ENCODE measurements around the gene TEX44. TPM values are rescaled to one million over a fixed set of nuclear protein-coding genes. Genes with fewer than 3 reads are reported as not detected.

Gene TEX44
- total RNA-seq, 1 donor, result not detected

DNA sequence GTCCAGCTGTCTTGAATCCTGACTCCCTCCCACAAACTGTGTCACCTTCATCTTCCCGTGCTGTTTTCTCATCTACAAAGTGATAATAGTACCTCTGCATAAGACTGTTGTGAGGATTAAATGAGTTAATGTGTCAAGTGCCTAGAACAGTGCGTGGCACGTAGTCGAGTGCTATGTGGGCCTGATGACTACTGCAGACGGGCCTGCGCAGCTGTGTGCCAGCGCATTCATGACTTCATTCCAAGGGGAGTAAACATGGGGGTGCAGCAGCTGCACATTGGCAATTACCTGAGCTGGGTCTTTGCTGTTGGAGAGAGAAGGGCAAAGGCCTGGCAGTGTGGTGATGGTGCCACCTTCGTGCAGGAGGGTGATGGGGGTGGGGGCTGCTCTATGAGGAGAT, 5.0 kb downstream of the TEX44 start:
- peak overlapping the region; percentile 85 for H2AFZ ChIP-seq (ENCODE audit: low read length)
- peaks cover 5% of the 10 kb centered on the region for H3K4me1 ChIP-seq (ENCODE audit: insufficient read depth, low read length)
- DNase-seq (ENCODE audit: insufficient read length, low spot score, missing footprints), result no peak
- H3K9me3 ChIP-seq (ENCODE audit: low read depth, low read length), result no peaks in the 10 kb centered on the region
- no peak overlapping the region for H3K27ac ChIP-seq (ENCODE audit: low read depth, low read length)
- no peaks in the 10 kb centered on the region for H3K27me3 ChIP-seq (ENCODE audit: insufficient read depth, low read length)
- no peak for TF ChIP-seq CTCF (IDR thresholded peaks at IDR 0.05; ENCODE audit: extremely low read depth, low read depth, low read length)
- no peaks in the 10 kb centered on the region for H3K79me2 ChIP-seq (ENCODE audit: insufficient read depth, low read length)
- H3K36me3 ChIP-seq (ENCODE audit: insufficient read depth, low read length), result no peaks in the 10 kb centered on the region
- peak overlapping the region; percentile 23 for H3K4me2 ChIP-seq (ENCODE audit: insufficient read depth, low read length)
- H3K4me3 ChIP-seq (ENCODE audit: insufficient read depth, low read length), result no peak overlapping the region
- no peaks in the 10 kb centered on the region for H4K20me1 ChIP-seq (ENCODE audit: insufficient read depth, low read length)

- no peaks in the 10 kb centered on the region for H4K20me1 ChIP-seq (ENCODE audit: insufficient read depth, low read length)
- no peak overlapping the region for H3K4me3 ChIP-seq (ENCODE audit: insufficient read depth, low read length)
- no peak overlapping the region for H3K27ac ChIP-seq (ENCODE audit: low read depth, low read length)
- H3K4me1 ChIP-seq (ENCODE audit: insufficient read depth, low read length), result peaks cover 14% of the 10 kb centered on the region
- H3K27me3 ChIP-seq (ENCODE audit: insufficient read depth, low read length), result no peaks in the 10 kb centered on the region
- no peaks in the 10 kb centered on the region for H3K79me2 ChIP-seq (ENCODE audit: insufficient read depth, low read length)
- TF ChIP-seq CTCF (IDR thresholded peaks at IDR 0.05; ENCODE audit: extremely low read depth, low read depth, low read length), result no peak
- DNase-seq (ENCODE audit: insufficient read length, low spot score, missing footprints), result no peak
- no peak overlapping the region for H3K4me2 ChIP-seq (ENCODE audit: insufficient read depth, low read length)
- no peak overlapping the region for H2AFZ ChIP-seq (ENCODE audit: low read length)
- H3K9me3 ChIP-seq (ENCODE audit: low read depth, low read length), result no peaks in the 10 kb centered on the region
- no peaks in the 10 kb centered on the region for H3K36me3 ChIP-seq (ENCODE audit: insufficient read depth, low read length)
These were observed 8.1 kb downstream of the TEX44 start for GRCh38 chr2:231600619-231601355.

DNA sequence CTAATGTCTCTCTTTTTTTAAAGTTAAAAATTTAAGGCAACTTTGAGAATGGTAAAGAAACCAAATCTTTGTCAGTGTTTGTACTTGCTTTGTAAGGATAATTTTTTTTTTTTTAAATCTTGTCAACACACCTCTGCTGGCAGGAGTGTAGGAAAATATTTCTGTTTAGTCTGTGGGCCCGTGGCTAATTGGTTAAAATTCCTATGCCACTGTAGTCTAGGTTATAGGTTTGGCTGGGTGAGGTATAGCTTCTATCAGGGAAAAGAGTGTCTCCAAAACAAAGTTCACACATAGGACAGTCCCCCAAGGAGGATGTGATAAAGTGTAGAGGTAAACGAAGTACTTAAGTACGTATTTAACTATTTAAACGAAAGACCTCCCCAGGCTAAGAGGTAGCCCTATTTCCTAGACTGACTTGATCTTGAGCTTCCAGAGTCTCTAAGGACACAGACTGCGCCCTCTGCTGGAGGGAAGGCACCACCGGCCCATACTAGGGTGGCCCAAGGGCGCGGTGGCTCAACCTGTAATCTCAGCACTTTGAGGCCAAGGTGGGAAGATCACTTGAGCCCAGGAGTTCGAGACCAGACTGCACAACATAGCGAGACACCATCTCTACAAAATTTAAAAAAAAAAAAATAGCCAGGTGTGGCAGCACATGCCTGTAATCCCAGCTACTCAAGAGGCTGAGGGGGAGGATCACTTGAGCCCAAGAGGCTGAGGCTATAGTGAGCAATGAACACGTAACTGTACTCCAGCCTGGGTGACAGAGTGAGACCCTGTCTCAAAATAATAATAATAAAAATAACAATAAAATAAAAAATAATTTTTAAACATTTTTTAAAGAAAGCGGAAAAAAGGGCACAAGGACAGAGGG, 8.9 kb downstream of the TEX44 start:
- Histone ChIP-seq H3K9me3 (ENCODE audit: low read depth, low read length) (no peaks in the 10 kb centered on the region), H3K27me3 (ENCODE audit: insufficient read depth, low read length) (no peaks in the 10 kb centered on the region), H3K4me1 (ENCODE audit: insufficient read depth, low read length) (peaks cover 14% of the 10 kb centered on the region), H3K79me2 (ENCODE audit: insufficient read depth, low read length) (no peaks in the 10 kb centered on the region), H3K36me3 (ENCODE audit: insufficient read depth, low read length) (no peaks in the 10 kb centered on the region), H3K4me3 (ENCODE audit: insufficient read depth, low read length) (no peak overlapping the region), H2AFZ (ENCODE audit: low read length) (peak overlapping the region; percentile 20), H4K20me1 (ENCODE audit: insufficient read depth, low read length) (no peaks in the 10 kb centered on the region), H3K27ac (ENCODE audit: low read depth, low read length) (no peak overlapping the region), H3K4me2 (ENCODE audit: insufficient read depth, low read length) (no peak overlapping the region)
- peak; percentile 80 for TF ChIP-seq CTCF (IDR thresholded peaks at IDR 0.05; ENCODE audit: extremely low read depth, low read depth, low read length)
- peak; percentile 97 for DNase-seq (ENCODE audit: insufficient read length, low spot score, missing footprints)
